Measurements from ENCODE around the gene FBLN1.
A peak's percentile ranks its signal among the peaks of the same experiment; 100 is the strongest.
"Not testable (repeated sequence)": the region's sequence is repeated elsewhere in the genome, so short reads cannot be mapped to it uniquely, and the experiment has no call there.

The FBLN1 gene

GRCh38 chr22:45585946-45586540, 83.4 kb downstream of the FBLN1 start:
- DNase-seq (ENCODE audit: low read depth): no peak

GRCh38 chr22:45586651-45587405, 84.1 kb downstream of the FBLN1 start:
- DNase-seq (ENCODE audit: low read depth): no peak

- peak; percentile 59 for DNase-seq (ENCODE audit: low read depth)
These were observed 85.2 kb downstream of the FBLN1 start for GRCh38 chr22:45587638-45588505.

- no peak for DNase-seq (ENCODE audit: low read depth)
These were observed 86.9 kb downstream of the FBLN1 start for GRCh38 chr22:45589556-45589955.

GRCh38 chr22:45590262-45590661, 87.6 kb downstream of the FBLN1 start:
- DNase-seq (ENCODE audit: low read depth): no peak

- DNase-seq (ENCODE audit: low read depth): not testable (repeated sequence)
These were observed 89.0 kb downstream of the FBLN1 start for GRCh38 chr22:45591633-45592213.

GRCh38 chr22:45594123-45594941, 91.6 kb downstream of the FBLN1 start:
- DNase-seq (ENCODE audit: low read depth): no peak

GRCh38 chr22:45597460-45598192, 94.9 kb downstream of the FBLN1 start:
- DNase-seq (ENCODE audit: low read depth): peak; percentile 44

- no peak for DNase-seq (ENCODE audit: low read depth)
These were observed 96.0 kb downstream of the FBLN1 start for GRCh38 chr22:45598596-45599217.

- DNase-seq (ENCODE audit: low read depth): no peak
These were observed 97.3 kb downstream of the FBLN1 start for GRCh38 chr22:45599836-45600577.

- DNase-seq (ENCODE audit: low read depth): peak; percentile 78
These were observed 98.4 kb downstream of the FBLN1 start for GRCh38 chr22:45600790-45601730.

GRCh38 chr22:45602004-45602733, 99.5 kb downstream of the FBLN1 start:
- DNase-seq (ENCODE audit: low read depth): no peak

- DNase-seq (ENCODE audit: low read depth): peak; percentile 17
These were observed 100.3 kb downstream of the FBLN1 start for GRCh38 chr22:45602824-45603595.

GRCh38 chr22:45603619-45604018, 100.9 kb downstream of the FBLN1 start:
- DNase-seq (ENCODE audit: low read depth): no peak

GRCh38 chr22:45608045-45608444, 105.4 kb downstream of the FBLN1 start:
- DNase-seq (ENCODE audit: low read depth): not testable (repeated sequence)

GRCh38 chr22:45608763-45609180, 106.1 kb downstream of the FBLN1 start:
- DNase-seq (ENCODE audit: low read depth): peak; percentile 53

- no peak for DNase-seq (ENCODE audit: low read depth)
These were observed 109.8 kb downstream of the FBLN1 start for GRCh38 chr22:45612451-45612901.

All from amniotic epithelial cell (primary cell).